T-cell (primary cell): ENCODE measurements around the gene CCDC194. TPM values are rescaled to one million over a fixed set of nuclear protein-coding genes. Genes with fewer than 3 reads are reported as not detected.

Experiments used
- ATAC-seq, 4 experiments: fragments of 200-7000 bp in 3 of 4; fragments of 150-1000 bp in 1 of 4; cut with Tn5 transposase; replicated peaks in 1 of 4; 1 replicate in 3 of 4; 2 replicates in 1 of 4; pipeline ENCODE4 v1.10.0; 2021; ENCODE audit warnings: moderate library complexity in 3 of 4, mild to moderate bottlenecking in 2 of 4, moderate number of reproducible peaks in 1 of 4
- CTCF ChIA-PET, 2 donors: fragments of 300-600 bp; sonication (Branson Sonifier 250); formaldehyde crosslinking; loops; one replicate each; lab custom pipeline; 2022; ENCODE audit warnings: antibody characterized with exemption in 2 of 2; lab: Charles Lee
- POLR2A ChIA-PET, 2 donors: fragments of 300-600 bp; sonication (Branson Sonifier 250); formaldehyde crosslinking; loops; one replicate each; lab custom pipeline; 2022; ENCODE audit warnings: antibody characterized with exemption in 2 of 2; lab: Charles Lee
- DNase-seq, 35 experiments: peaks; one replicate each; pipeline versions ENCODE4 v3.0.0 to v3.0.0-alpha.2; 2013 to 2023
- H3K27ac ChIP-seq: one replicate; pipeline ENCODE4 v1.5.1; 2013; ENCODE audit warnings: low read length
- H3K27me3 ChIP-seq, 2 experiments: replicated peaks in 1 of 2; 1 replicate in 1 of 2; 2 replicates in 1 of 2; pipeline versions ENCODE4 v1.6.1 to v1.7.0; 2013; ENCODE audit warnings: low read length in 1 of 2, mixed read lengths in 1 of 2; ENCODE audit not compliant: control insufficient read depth in 2 of 2, insufficient read depth in 2 of 2; ENCODE audit errors: extremely low read depth in 1 of 2
- H3K36me3 ChIP-seq, 2 donors: 1 replicate in 1 of 2; 2 replicates in 1 of 2; pipeline versions ENCODE4 v1.6.1 to v1.7.0; 2013; ENCODE audit warnings: low read length in 1 of 2; ENCODE audit not compliant: control insufficient read depth in 2 of 2, insufficient read depth in 1 of 2; ENCODE audit errors: extremely low read depth in 1 of 2
- H3K4me1 ChIP-seq, 2 experiments: 1 replicate in 1 of 2; 2 replicates in 1 of 2; pipeline versions ENCODE4 v1.6.1 to v1.7.0; 2013; ENCODE audit warnings: low read length in 2 of 2, mixed read lengths in 1 of 2; ENCODE audit not compliant: insufficient read depth in 2 of 2, control insufficient read depth in 1 of 2; ENCODE audit errors: extremely low read depth in 1 of 2
- H3K4me3 ChIP-seq, 2 donors: 1 replicate in 1 of 2; 2 replicates in 1 of 2; pipeline versions ENCODE4 v1.5.1 to v1.7.0; 2013; ENCODE audit warnings: mild to moderate bottlenecking in 2 of 2, low read length in 1 of 2, moderate library complexity in 1 of 2; ENCODE audit not compliant: control insufficient read depth in 1 of 2; ENCODE audit errors: extremely low read depth in 1 of 2
- H3K9me3 ChIP-seq: 2 replicates; pipeline ENCODE4 v1.7.0; 2013
- H3K27ac Mint-ChIP-seq, 2 donors: one replicate each; pipeline ENCODE4 v1.8.0; 2020 to 2021; ENCODE audit warnings: mild to moderate bottlenecking in 2 of 2, mixed read lengths in 2 of 2
- H3K27me3 Mint-ChIP-seq, 2 donors: one replicate each; pipeline ENCODE4 v1.8.0; 2021 to 2022; ENCODE audit warnings: mixed read lengths in 2 of 2
- H3K36me3 Mint-ChIP-seq: one replicate; pipeline ENCODE4 v1.8.0; 2021; ENCODE audit warnings: mixed read lengths
- H3K4me1 Mint-ChIP-seq, 3 donors: one replicate each; pipeline ENCODE4 v1.8.0; 2020 to 2022; ENCODE audit warnings: mixed read lengths in 3 of 3, mild to moderate bottlenecking in 1 of 3
- H3K4me3 Mint-ChIP-seq, 3 donors: one replicate each; pipeline ENCODE4 v1.8.0; 2020 to 2022; ENCODE audit warnings: mild to moderate bottlenecking in 3 of 3, mixed read lengths in 3 of 3, moderate library complexity in 3 of 3
- H3K9me3 Mint-ChIP-seq, 3 donors: one replicate each; pipeline ENCODE4 v1.8.0; 2020 to 2022; ENCODE audit warnings: mixed read lengths in 3 of 3
- WGBS: methylation state at CpG from one replicate; pipeline ENCODE4 v1.1.5; 2013; ENCODE audit warnings: missing lambda C conversion rate; ENCODE audit not compliant: insufficient coverage; 5-methylcytosine and 5-hydroxymethylcytosine counted together
- total RNA-seq, 35 experiments: library from RNA in 6 of 35; stranded (reverse) in 6 of 35; fragments of 120-200 nt in 1 of 35; gene quantifications; one replicate each; pipeline versions ENCODE4 v1.2.1 to v1.2.4 and lab custom pipeline; 2013 to 2026

CCDC194 gene
- total RNA-seq, 5 donors from 2014 or later (not counting 1 experiment from before 2014, with no cell fraction given) = 1.4 to 3.3 (median 2.6) TPM

GRCh38 chr19:17409990-17410389 lies 16.0 kb upstream of the CCDC194 start:
- no peak for ATAC-seq
- Histone ChIP-seq H3K27me3 (no peaks in the 10 kb centered on the region), H3K4me3 (no peak overlapping the region), H3K36me3 (peaks cover 0 to 23% of the 10 kb centered on the region in 2 donors), H3K27ac (no peak overlapping the region), H3K4me1 (peaks cover 9 to 30% of the 10 kb centered on the region in 2 experiments), H3K9me3 (no peaks in the 10 kb centered on the region)
- no peak overlapping the region for H3K4me3 Mint-ChIP-seq
- peaks cover 26 to 40% (median 26%) of the 10 kb centered on the region in 3 donors for H3K4me1 Mint-ChIP-seq
- H3K9me3 Mint-ChIP-seq = no peaks in the 10 kb centered on the region
- no peak overlapping the region for H3K27ac Mint-ChIP-seq
- no peaks in the 10 kb centered on the region for H3K27me3 Mint-ChIP-seq
- WGBS = no CpG with 5 or more reads among the region's 9 CpGs
- POLR2A ChIA-PET = interaction anchor here in 1 of 2 donors (0.6 kb wide), 3 partner anchors 113 to 690 kb away, joined by 4 to 11 read pairs (median 7); no protein-coding TSS in a partner anchor
- peaks cover 15% of the 10 kb centered on the region for H3K36me3 Mint-ChIP-seq
- CTCF ChIA-PET = interaction anchor here in 1 of 2 donors (0.7 kb wide), 1 partner anchor 58 kb away, joined by 4 read pairs; no protein-coding TSS in a partner anchor
- no peak for DNase-seq

DNA sequence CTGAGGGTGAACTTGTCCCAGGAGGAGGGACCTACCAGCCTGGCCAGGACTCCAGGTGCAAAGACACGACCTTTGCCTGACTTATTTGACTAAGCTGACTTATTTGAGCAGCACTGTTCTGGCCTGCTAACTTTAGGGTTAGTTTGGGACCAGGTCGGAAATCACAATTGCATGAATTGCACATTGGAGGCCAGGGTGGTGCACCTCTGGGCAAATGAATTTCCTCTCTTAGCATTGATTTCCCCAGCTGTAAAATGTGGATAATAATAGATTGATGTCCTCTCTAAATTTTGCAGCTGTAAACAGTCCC lies 12.8 kb upstream of the CCDC194 start:
- Histone ChIP-seq H3K27ac (peak overlapping the region; percentile 81), H3K9me3 (no peaks in the 10 kb centered on the region), H3K36me3 (peaks cover 0 to 13% of the 10 kb centered on the region in 2 donors), H3K27me3 (no peaks in the 10 kb centered on the region), H3K4me3 (peak overlapping the region; percentile 64 to 67), H3K4me1 (peaks cover 12 to 52% of the 10 kb centered on the region in 2 experiments)
- 0% methylated on average over 1 of the region's 2 CpGs for WGBS
- CTCF ChIA-PET = interaction anchor here in 1 of 2 donors (1.4 to 1.6 kb wide), 2 partner anchors 13 to 15 kb away, joined by 5 read pairs; partner anchors contain the start of gene MVB12A
- Mint-ChIP-seq H3K9me3 (no peaks in the 10 kb centered on the region), H3K27me3 (no peaks in the 10 kb centered on the region), H3K4me1 (peaks cover 32 to 52% (median 35%) of the 10 kb centered on the region in 3 donors), H3K27ac (peak overlapping the region; percentile 95 to 97), H3K4me3 (peak overlapping the region; percentile 89 to 93 (median 89)), H3K36me3 (peaks cover 4% of the 10 kb centered on the region)
- POLR2A ChIA-PET = interaction anchor here in 1 of 2 donors (0.5 to 0.6 kb wide), 2 partner anchors 13 to 682 kb away, joined by 3 to 6 read pairs; no protein-coding TSS in a partner anchor
- DNase-seq = no peak
- ATAC-seq = no peak

- CTCF ChIA-PET = interaction anchor here (0.6 to 1.6 kb wide), 6 partner anchors 10 to 97 kb away, joined by 3 to 5 read pairs (median 4); partner anchors contain the start of genes DDA1 (in 1 of the 2) and MVB12A (in 1 of the 2)
- H3K27ac ChIP-seq = peak overlapping the region; percentile 81
- H3K4me3 ChIP-seq = peak overlapping the region; percentile 64 to 67
- Mint-ChIP-seq H3K36me3 (peaks cover 5% of the 10 kb centered on the region), H3K4me1 (peaks cover 32 to 53% (median 33%) of the 10 kb centered on the region in 3 donors), H3K4me3 (peak overlapping the region; percentile 89 to 93 (median 89)), H3K9me3 (no peaks in the 10 kb centered on the region), H3K27me3 (no peaks in the 10 kb centered on the region), H3K27ac (peak overlapping the region; percentile 95 to 97)
- H3K9me3 ChIP-seq = no peaks in the 10 kb centered on the region
- 3% methylated on average over 5 of the region's 10 CpGs for WGBS
- no peaks in the 10 kb centered on the region for H3K27me3 ChIP-seq
- POLR2A ChIA-PET = interaction anchor here (0.6 to 1.1 kb wide), 2 partner anchors 13 kb away, joined by 3 read pairs; no protein-coding TSS in a partner anchor
- DNase-seq (peak in 1 of 35 experiments; percentile 29), ATAC-seq (peak in 2 of 4 experiments; percentile 11 to 12)
- H3K36me3 ChIP-seq = peaks cover 0 to 13% of the 10 kb centered on the region in 2 donors
- H3K4me1 ChIP-seq = peaks cover 12 to 52% of the 10 kb centered on the region in 2 experiments
These were observed 12.3 kb upstream of the CCDC194 start for GRCh38 chr19:17406046-17406886.

- H3K36me3 Mint-ChIP-seq = peaks cover 4% of the 10 kb centered on the region
- H3K9me3 ChIP-seq = no peaks in the 10 kb centered on the region
- H3K4me1 Mint-ChIP-seq = peaks cover 32 to 53% (median 33%) of the 10 kb centered on the region in 3 donors
- H3K36me3 ChIP-seq = peaks cover 0 to 13% of the 10 kb centered on the region in 2 donors
- H3K4me3 ChIP-seq = peak within 1 kb of the TSS; percentile 64 to 67
- ChIA-PET POLR2A (interaction anchor here in 1 of 2 donors (1.1 kb wide), 1 partner anchor 14 kb away, joined by 3 read pairs; no protein-coding TSS in a partner anchor), CTCF (interaction anchor here in 1 of 2 donors (0.6 to 1.6 kb wide), 7 partner anchors 9 to 201 kb away, joined by 3 to 5 read pairs (median 4); partner anchors contain the start of genes DDA1 and MVB12A)
- peak within 1 kb of the TSS; percentile 95 to 97 for H3K27ac Mint-ChIP-seq
- no peaks in the 10 kb centered on the region for H3K9me3 Mint-ChIP-seq
- H3K4me3 Mint-ChIP-seq = peak within 1 kb of the TSS; percentile 89 to 93 (median 89)
- 0% methylated on average over 10 of the region's 18 CpGs for WGBS
- peak within 1 kb of the TSS; percentile 81 for H3K27ac ChIP-seq
- peak; percentile 80 to 88 (median 84) for ATAC-seq
- peak in 26 of 35 experiments; percentile 16 to 80 (median 32) for DNase-seq
- no peaks in the 10 kb centered on the region for H3K27me3 ChIP-seq
- H3K4me1 ChIP-seq = peaks cover 12 to 52% of the 10 kb centered on the region in 2 experiments
- no peaks in the 10 kb centered on the region for H3K27me3 Mint-ChIP-seq
These were observed 11.5 kb upstream of the CCDC194 start, which contains the start of gene BST2 for GRCh38 chr19:17405250-17406045. TSS of gene BST2 (minus strand) at chr19:17405630. CDS start at chr19:17405575, 55 bp downstream.

DNA sequence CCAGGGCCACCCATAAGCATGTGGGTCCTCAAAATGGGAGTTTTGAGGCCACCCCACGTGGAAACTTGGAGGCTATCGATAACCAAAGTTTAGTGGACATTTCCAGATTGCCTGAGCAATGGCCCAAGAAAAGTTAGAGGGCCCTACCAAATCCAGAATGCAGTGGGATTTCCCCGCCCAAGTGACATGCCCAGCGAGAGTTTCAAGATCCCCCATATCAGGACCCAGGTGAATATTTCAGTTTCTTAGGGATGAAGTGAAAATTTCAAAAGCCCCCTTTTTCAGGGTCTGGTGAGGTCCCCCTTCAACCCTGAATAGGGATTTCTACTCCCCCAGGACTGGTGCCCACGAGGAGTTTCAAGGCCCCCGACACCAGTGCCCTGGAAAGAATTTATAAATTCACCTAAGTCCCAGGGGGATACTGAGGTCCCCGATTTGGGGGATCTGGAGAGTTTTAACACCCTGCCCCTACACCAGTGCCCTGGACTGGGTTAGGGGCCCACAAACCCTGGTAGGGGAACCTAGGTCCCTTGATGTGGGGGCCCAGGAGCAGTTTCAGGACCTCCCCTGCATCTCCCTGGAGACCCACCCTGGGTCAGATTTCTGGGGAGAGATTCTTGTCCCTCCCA lies 10.7 kb upstream of the CCDC194 start:
- ATAC-seq = peak in 2 of 4 experiments; percentile 4
- CTCF ChIA-PET = interaction anchor here in 1 of 2 donors (0.6 to 1.3 kb wide), 5 partner anchors 12 to 201 kb away, joined by 3 to 7 read pairs (median 4); partner anchors contain the start of gene DDA1
- POLR2A ChIA-PET = interaction anchor here in 1 of 2 donors (1.1 kb wide), 1 partner anchor 15 kb away, joined by 3 read pairs; no protein-coding TSS in a partner anchor

More for the DNA sequence above, 10.7 kb upstream of the CCDC194 start:
- H3K4me1 ChIP-seq = peaks cover 12 to 52% of the 10 kb centered on the region in 2 experiments
- H3K9me3 Mint-ChIP-seq = no peaks in the 10 kb centered on the region
- peak overlapping the region; percentile 89 to 93 (median 89) for H3K4me3 Mint-ChIP-seq
- peak overlapping the region; percentile 95 to 97 for H3K27ac Mint-ChIP-seq
- WGBS = 40% methylated on average over 1 of the region's 7 CpGs
- no peak for DNase-seq
- H3K9me3 ChIP-seq = no peaks in the 10 kb centered on the region
- H3K4me1 Mint-ChIP-seq = peaks cover 32 to 52% (median 33%) of the 10 kb centered on the region in 3 donors
- H3K36me3 ChIP-seq = peaks cover 0 to 13% of the 10 kb centered on the region in 2 donors
- no peaks in the 10 kb centered on the region for H3K27me3 ChIP-seq
- H3K36me3 Mint-ChIP-seq = peaks cover 4% of the 10 kb centered on the region
- peak overlapping the region; percentile 64 to 67 for H3K4me3 ChIP-seq
- H3K27ac ChIP-seq = peak overlapping the region; percentile 81
- no peaks in the 10 kb centered on the region for H3K27me3 Mint-ChIP-seq
